WTC11 (cell line): ENCODE data around the gene ZFP36L1.

ENCODE experiments used
- NR3C1 ChIP-seq: sonication (generic); formaldehyde crosslinking; conservative IDR thresholded peaks from 2 replicates; pipeline ENCODE4 v1.8.1; 2023; ENCODE audit warnings: low read depth, mild to moderate bottlenecking, missing genetic modification reagents
- TEAD4 ChIP-seq: sonication (generic); formaldehyde crosslinking; IDR thresholded peaks from 2 replicates; pipeline ENCODE4 v1.8.0; 2022; ENCODE audit warnings: mild to moderate bottlenecking, missing genetic modification reagents
- TF ChIP-seq, protein P1 (sequence below): fragments of 250-450 bp; sonication (Bioruptor Pico); conservative IDR thresholded peaks from 2 replicates; pipeline ENCODE4 v1.9.0; 2021; ENCODE audit warnings: mild to moderate bottlenecking
- TF ChIP-seq, protein P2 (sequence below): sonication (generic); formaldehyde crosslinking; IDR thresholded peaks from 2 replicates; pipeline ENCODE4 v1.8.0; 2023; ENCODE audit warnings: mild to moderate bottlenecking, missing genetic modification reagents
- TF ChIP-seq, protein P3 (sequence below): fragments of 250-450 bp; sonication (Bioruptor Pico); IDR thresholded peaks from 2 replicates; pipeline ENCODE4 v1.9.0; 2021; ENCODE audit warnings: mild to moderate bottlenecking
- TF ChIP-seq, protein P4 (sequence below): fragments of 200-600 bp; IDR thresholded peaks from 2 replicates; pipeline ENCODE4 v1.8.0; 2022; ENCODE audit warnings: antibody characterized with exemption
- TF ChIP-seq, protein P5 (sequence below): sonication (generic); formaldehyde crosslinking; IDR thresholded peaks from 2 replicates; pipeline ENCODE4 v1.8.0; 2022; ENCODE audit warnings: mild to moderate bottlenecking, missing genetic modification reagents
- TF ChIP-seq, protein P6 (sequence below): sonication (generic); formaldehyde crosslinking; IDR thresholded peaks from 2 replicates; pipeline ENCODE4 v1.8.1; 2023; ENCODE audit warnings: mild to moderate bottlenecking, moderate library complexity, missing genetic modification reagents
- TF ChIP-seq, protein P7 (sequence below): sonication (generic); formaldehyde crosslinking; IDR thresholded peaks from 2 replicates; pipeline ENCODE4 v1.8.0; 2022; ENCODE audit warnings: missing genetic modification reagents

DNA sequence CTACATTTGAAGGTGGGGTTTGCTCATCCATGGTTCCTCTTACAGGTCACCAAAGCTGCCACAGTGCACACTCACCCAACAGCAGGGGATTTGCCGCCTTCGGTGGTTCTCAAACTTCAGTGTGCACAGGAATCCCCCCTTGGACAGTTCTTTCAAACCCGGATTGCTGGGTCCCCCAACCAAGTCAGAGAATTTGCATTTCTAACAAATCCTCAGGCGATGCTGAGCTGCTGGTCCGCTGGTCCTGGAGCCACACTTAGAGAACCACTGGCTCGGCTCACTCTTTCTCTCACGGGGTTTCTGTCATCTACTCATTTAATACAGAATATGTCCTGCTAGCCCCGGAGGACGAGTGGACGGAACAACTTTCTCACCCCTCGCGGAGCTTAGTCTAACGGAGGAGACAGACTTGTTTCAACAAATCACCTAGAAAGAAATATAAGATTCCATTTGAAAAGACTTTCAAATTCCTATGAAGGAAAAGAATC is 24.1 kb upstream of the ZFP36L1 start:
- no peak for TF ChIP-seq NR3C1
- TF ChIP-seq, protein P1, sequence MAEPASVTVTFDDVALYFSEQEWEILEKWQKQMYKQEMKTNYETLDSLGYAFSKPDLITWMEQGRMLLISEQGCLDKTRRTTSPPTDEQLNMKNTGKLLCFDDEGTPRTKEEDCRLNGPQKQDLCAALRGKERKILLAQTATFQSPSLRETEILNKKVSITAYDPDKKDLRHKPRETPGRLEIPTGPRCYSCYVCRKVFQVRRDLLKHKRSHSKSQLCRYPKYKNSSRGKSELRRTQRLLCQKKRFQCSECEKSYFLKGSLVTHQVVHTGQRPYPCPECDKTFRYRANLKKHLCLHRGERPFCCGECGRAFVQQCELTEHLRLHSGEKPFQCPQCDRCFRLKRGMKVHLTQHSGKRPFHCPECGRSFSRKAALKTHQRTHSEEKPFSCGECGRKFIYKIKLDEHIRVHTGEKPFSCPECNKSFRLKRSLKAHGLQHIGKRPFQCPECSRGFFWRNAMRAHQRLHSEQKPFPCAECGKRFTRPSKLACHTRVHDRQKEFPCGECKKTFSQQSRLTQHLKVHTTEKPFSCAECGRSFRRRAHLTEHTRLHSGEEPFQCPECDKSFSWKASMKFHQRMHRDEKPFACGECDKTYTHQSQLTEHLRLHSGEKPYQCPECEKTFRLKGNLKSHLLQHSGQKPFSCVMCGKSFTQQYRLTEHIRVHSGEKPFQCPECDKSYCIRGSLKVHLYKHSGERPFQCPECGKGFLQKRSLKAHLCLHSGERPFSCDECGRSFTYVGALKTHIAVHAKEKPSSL (CRISPR knock-in tag) = no peak
- no peak for TF ChIP-seq TEAD4
- TF ChIP-seq, protein P2, sequence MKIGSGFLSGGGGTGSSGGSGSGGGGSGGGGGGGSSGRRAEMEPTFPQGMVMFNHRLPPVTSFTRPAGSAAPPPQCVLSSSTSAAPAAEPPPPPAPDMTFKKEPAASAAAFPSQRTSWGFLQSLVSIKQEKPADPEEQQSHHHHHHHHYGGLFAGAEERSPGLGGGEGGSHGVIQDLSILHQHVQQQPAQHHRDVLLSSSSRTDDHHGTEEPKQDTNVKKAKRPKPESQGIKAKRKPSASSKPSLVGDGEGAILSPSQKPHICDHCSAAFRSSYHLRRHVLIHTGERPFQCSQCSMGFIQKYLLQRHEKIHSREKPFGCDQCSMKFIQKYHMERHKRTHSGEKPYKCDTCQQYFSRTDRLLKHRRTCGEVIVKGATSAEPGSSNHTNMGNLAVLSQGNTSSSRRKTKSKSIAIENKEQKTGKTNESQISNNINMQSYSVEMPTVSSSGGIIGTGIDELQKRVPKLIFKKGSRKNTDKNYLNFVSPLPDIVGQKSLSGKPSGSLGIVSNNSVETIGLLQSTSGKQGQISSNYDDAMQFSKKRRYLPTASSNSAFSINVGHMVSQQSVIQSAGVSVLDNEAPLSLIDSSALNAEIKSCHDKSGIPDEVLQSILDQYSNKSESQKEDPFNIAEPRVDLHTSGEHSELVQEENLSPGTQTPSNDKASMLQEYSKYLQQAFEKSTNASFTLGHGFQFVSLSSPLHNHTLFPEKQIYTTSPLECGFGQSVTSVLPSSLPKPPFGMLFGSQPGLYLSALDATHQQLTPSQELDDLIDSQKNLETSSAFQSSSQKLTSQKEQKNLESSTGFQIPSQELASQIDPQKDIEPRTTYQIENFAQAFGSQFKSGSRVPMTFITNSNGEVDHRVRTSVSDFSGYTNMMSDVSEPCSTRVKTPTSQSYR (CRISPR knock-in tag) = no peak
- TF ChIP-seq, protein P3, sequence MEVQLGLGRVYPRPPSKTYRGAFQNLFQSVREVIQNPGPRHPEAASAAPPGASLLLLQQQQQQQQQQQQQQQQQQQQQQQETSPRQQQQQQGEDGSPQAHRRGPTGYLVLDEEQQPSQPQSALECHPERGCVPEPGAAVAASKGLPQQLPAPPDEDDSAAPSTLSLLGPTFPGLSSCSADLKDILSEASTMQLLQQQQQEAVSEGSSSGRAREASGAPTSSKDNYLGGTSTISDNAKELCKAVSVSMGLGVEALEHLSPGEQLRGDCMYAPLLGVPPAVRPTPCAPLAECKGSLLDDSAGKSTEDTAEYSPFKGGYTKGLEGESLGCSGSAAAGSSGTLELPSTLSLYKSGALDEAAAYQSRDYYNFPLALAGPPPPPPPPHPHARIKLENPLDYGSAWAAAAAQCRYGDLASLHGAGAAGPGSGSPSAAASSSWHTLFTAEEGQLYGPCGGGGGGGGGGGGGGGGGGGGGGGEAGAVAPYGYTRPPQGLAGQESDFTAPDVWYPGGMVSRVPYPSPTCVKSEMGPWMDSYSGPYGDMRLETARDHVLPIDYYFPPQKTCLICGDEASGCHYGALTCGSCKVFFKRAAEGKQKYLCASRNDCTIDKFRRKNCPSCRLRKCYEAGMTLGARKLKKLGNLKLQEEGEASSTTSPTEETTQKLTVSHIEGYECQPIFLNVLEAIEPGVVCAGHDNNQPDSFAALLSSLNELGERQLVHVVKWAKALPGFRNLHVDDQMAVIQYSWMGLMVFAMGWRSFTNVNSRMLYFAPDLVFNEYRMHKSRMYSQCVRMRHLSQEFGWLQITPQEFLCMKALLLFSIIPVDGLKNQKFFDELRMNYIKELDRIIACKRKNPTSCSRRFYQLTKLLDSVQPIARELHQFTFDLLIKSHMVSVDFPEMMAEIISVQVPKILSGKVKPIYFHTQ (CRISPR knock-in tag) = no peak
- TF ChIP-seq, protein P4, sequence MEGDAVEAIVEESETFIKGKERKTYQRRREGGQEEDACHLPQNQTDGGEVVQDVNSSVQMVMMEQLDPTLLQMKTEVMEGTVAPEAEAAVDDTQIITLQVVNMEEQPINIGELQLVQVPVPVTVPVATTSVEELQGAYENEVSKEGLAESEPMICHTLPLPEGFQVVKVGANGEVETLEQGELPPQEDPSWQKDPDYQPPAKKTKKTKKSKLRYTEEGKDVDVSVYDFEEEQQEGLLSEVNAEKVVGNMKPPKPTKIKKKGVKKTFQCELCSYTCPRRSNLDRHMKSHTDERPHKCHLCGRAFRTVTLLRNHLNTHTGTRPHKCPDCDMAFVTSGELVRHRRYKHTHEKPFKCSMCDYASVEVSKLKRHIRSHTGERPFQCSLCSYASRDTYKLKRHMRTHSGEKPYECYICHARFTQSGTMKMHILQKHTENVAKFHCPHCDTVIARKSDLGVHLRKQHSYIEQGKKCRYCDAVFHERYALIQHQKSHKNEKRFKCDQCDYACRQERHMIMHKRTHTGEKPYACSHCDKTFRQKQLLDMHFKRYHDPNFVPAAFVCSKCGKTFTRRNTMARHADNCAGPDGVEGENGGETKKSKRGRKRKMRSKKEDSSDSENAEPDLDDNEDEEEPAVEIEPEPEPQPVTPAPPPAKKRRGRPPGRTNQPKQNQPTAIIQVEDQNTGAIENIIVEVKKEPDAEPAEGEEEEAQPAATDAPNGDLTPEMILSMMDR = no peak
- TF ChIP-seq, protein P5, sequence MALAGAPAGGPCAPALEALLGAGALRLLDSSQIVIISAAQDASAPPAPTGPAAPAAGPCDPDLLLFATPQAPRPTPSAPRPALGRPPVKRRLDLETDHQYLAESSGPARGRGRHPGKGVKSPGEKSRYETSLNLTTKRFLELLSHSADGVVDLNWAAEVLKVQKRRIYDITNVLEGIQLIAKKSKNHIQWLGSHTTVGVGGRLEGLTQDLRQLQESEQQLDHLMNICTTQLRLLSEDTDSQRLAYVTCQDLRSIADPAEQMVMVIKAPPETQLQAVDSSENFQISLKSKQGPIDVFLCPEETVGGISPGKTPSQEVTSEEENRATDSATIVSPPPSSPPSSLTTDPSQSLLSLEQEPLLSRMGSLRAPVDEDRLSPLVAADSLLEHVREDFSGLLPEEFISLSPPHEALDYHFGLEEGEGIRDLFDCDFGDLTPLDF = no peak
- TF ChIP-seq, protein P6, sequence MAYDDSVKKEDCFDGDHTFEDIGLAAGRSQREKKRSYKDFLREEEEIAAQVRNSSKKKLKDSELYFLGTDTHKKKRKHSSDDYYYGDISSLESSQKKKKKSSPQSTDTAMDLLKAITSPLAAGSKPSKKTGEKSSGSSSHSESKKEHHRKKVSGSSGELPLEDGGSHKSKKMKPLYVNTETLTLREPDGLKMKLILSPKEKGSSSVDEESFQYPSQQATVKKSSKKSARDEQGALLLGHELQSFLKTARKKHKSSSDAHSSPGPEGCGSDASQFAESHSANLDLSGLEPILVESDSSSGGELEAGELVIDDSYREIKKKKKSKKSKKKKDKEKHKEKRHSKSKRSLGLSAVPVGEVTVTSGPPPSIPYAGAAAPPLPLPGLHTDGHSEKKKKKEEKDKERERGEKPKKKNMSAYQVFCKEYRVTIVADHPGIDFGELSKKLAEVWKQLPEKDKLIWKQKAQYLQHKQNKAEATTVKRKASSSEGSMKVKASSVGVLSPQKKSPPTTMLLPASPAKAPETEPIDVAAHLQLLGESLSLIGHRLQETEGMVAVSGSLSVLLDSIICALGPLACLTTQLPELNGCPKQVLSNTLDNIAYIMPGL = no peak
- TF ChIP-seq, protein P7, sequence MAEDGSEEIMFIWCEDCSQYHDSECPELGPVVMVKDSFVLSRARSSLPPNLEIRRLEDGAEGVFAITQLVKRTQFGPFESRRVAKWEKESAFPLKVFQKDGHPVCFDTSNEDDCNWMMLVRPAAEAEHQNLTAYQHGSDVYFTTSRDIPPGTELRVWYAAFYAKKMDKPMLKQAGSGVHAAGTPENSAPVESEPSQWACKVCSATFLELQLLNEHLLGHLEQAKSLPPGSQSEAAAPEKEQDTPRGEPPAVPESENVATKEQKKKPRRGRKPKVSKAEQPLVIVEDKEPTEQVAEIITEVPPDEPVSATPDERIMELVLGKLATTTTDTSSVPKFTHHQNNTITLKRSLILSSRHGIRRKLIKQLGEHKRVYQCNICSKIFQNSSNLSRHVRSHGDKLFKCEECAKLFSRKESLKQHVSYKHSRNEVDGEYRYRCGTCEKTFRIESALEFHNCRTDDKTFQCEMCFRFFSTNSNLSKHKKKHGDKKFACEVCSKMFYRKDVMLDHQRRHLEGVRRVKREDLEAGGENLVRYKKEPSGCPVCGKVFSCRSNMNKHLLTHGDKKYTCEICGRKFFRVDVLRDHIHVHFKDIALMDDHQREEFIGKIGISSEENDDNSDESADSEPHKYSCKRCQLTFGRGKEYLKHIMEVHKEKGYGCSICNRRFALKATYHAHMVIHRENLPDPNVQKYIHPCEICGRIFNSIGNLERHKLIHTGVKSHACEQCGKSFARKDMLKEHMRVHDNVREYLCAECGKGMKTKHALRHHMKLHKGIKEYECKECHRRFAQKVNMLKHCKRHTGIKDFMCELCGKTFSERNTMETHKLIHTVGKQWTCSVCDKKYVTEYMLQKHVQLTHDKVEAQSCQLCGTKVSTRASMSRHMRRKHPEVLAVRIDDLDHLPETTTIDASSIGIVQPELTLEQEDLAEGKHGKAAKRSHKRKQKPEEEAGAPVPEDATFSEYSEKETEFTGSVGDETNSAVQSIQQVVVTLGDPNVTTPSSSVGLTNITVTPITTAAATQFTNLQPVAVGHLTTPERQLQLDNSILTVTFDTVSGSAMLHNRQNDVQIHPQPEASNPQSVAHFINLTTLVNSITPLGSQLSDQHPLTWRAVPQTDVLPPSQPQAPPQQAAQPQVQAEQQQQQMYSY (CRISPR knock-in tag) = no peak
